Stomach (tissue), 9 donors: ENCODE data around the gene ENAH. TPM values are rescaled to one million over a fixed set of nuclear protein-coding genes. Genes with fewer than 3 reads are reported as not detected.
A peak's percentile ranks its signal among the peaks of the same experiment; 100 is the strongest.

Experiments used
- DNase-seq, 2 donors: peaks; one replicate each; pipeline versions ENCODE4 v3.0.0 to v3.0.0-alpha.2; 2013 to 2019
- H3K27ac ChIP-seq, 5 donors: fragments of 200-600 bp in 4 of 5; sonication (generic) in 4 of 5; one replicate each; pipeline ENCODE4 v1.5.1; 2013 to 2019; ENCODE audit warnings: mild to moderate bottlenecking in 1 of 5, moderate library complexity in 1 of 5
- H3K27me3 ChIP-seq, 3 donors: fragments of 200-600 bp; sonication (generic); one replicate each; pipeline ENCODE4 v1.5.1; 2017 to 2019; ENCODE audit warnings: mixed run types in 1 of 3
- H3K36me3 ChIP-seq, 4 donors: fragments of 200-600 bp; sonication (generic); 1 replicate in 3 of 4; 2 replicates in 1 of 4; pipeline ENCODE4 v1.5.1; 2016 to 2019
- H3K4me1 ChIP-seq, 4 donors: fragments of 200-600 bp; sonication (generic); one replicate each; pipeline ENCODE4 v1.5.1; 2016 to 2019
- H3K4me3 ChIP-seq, 4 donors: fragments of 200-600 bp; sonication (generic) in 3 of 4; one replicate each; pipeline ENCODE4 v1.5.1; 2016 to 2019; ENCODE audit warnings: mild to moderate bottlenecking in 1 of 4
- H3K9me3 ChIP-seq, 4 donors: fragments of 200-600 bp; sonication (generic); one replicate each; pipeline ENCODE4 v1.5.1; 2016 to 2019
- EP300 ChIP-seq: sonication (generic); formaldehyde crosslinking; IDR thresholded peaks from one replicate; pipeline ENCODE4 v1.6.1; 2017; ENCODE audit warnings: antibody characterized with exemption
- POLR2A ChIP-seq, 4 donors: fragments of 450-650 bp; IDR thresholded peaks; one replicate each; pipeline ENCODE4 v1.6.1; 2016; ENCODE audit warnings: antibody characterized with exemption in 4 of 4, control low read depth in 2 of 4, mild to moderate bottlenecking in 1 of 4, moderate library complexity in 1 of 4
- POLR2AphosphoS5 ChIP-seq, 3 donors: sonication (generic); formaldehyde crosslinking; IDR thresholded peaks; one replicate each; pipeline ENCODE4 v1.6.1; 2016; ENCODE audit warnings: antibody characterized with exemption in 3 of 3
- whole genome bisulfite sequencing, 5 donors: extraction: QIAGEN DNeasy Blood & Tissue Kit in 3 of 5; methylation state at CpG; one replicate each; pipeline versions ENCODE4 v1.1.5 to v1.1.7; 2013 to 2018; 5-methylcytosine and 5-hydroxymethylcytosine counted together
- intact Hi-C: fragments of 100-400 bp; cut with DNase I; formaldehyde crosslinking; loops from one replicate; pipeline ENCODE4 v1.15.1; 2023; ENCODE audit warnings: low total_unique reads
- polyA plus RNA-seq, 3 donors: library from polyadenylated mRNA; stranded (reverse); fragments of 200-250 nt; gene quantifications; one replicate each; pipeline ENCODE4 v1.2.3, GENCODE V29; 2013
- total RNA-seq, 5 donors: library from RNA; depleted of rRNA; stranded (reverse); fragments of >200 nt; gene quantifications; one replicate each; pipeline versions ENCODE4 v1.1.0 to v1.2.3, GENCODE V29; 2014 to 2016
- TF ChIP-seq, protein P1 (sequence below), 7 experiments: fragments of 450-650 bp in 4 of 7; fragments of 200-600 bp in 3 of 7; sonication (generic) in 3 of 7; IDR thresholded peaks; one replicate each; pipeline ENCODE4 v1.5.1; 2016 to 2019; ENCODE audit warnings: antibody characterized with exemption in 7 of 7, control low read depth in 2 of 7, mild to moderate bottlenecking in 1 of 7
- donor health status: healthy with polysubstance abuse.
- donor health status: Bipolar disorder and iron deficiency.
- donor health status: healthy.

Gene ENAH
- total and polyA plus RNA-seq, 8 donors: 8.5 to 186 (median 110) TPM

DNA sequence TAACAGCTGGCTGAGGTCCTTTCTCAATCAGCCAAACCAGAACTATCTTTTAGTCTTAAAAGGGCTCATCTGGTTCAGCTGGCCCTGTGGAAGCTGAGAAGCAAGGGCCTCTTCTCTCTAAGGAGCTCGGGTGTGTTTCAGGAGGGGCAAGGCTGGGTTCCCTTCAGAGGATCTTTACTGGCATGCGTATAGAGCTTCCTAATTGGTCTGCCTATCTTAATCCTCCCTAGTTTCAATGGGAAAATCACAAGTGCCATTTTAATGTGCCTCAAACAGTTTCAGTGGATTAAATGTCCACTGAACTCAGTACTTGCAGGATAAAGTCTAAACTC, 143.6 kb downstream of the ENAH start:
- Histone ChIP-seq H3K27me3 (no peaks in the 10 kb centered on the region), H3K27ac (peak overlapping the region; percentile 22 to 79 (median 71)), H3K9me3 (no peaks in the 10 kb centered on the region), H3K4me1 (peaks cover 7 to 16% (median 11%) of the 10 kb centered on the region in 4 donors), H3K36me3 (peaks cover 5 to 46% (median 33%) of the 10 kb centered on the region in 4 donors), H3K4me3 (no peak overlapping the region)
- intact Hi-C loops: no loop called here
- no peak for DNase-seq
- no peak for TF ChIP-seq POLR2AphosphoS5 (IDR thresholded peaks at IDR 0.05)
- no peak for TF ChIP-seq POLR2A (IDR thresholded peaks at IDR 0.05)
- TF ChIP-seq, protein P1, sequence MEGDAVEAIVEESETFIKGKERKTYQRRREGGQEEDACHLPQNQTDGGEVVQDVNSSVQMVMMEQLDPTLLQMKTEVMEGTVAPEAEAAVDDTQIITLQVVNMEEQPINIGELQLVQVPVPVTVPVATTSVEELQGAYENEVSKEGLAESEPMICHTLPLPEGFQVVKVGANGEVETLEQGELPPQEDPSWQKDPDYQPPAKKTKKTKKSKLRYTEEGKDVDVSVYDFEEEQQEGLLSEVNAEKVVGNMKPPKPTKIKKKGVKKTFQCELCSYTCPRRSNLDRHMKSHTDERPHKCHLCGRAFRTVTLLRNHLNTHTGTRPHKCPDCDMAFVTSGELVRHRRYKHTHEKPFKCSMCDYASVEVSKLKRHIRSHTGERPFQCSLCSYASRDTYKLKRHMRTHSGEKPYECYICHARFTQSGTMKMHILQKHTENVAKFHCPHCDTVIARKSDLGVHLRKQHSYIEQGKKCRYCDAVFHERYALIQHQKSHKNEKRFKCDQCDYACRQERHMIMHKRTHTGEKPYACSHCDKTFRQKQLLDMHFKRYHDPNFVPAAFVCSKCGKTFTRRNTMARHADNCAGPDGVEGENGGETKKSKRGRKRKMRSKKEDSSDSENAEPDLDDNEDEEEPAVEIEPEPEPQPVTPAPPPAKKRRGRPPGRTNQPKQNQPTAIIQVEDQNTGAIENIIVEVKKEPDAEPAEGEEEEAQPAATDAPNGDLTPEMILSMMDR (IDR thresholded peaks at IDR 0.05): no peak
- no peak for TF ChIP-seq EP300
- WGBS, 5 donors: 85 to 100% (median 92%) methylated on average over 2 of the region's 2 CpGs

DNA sequence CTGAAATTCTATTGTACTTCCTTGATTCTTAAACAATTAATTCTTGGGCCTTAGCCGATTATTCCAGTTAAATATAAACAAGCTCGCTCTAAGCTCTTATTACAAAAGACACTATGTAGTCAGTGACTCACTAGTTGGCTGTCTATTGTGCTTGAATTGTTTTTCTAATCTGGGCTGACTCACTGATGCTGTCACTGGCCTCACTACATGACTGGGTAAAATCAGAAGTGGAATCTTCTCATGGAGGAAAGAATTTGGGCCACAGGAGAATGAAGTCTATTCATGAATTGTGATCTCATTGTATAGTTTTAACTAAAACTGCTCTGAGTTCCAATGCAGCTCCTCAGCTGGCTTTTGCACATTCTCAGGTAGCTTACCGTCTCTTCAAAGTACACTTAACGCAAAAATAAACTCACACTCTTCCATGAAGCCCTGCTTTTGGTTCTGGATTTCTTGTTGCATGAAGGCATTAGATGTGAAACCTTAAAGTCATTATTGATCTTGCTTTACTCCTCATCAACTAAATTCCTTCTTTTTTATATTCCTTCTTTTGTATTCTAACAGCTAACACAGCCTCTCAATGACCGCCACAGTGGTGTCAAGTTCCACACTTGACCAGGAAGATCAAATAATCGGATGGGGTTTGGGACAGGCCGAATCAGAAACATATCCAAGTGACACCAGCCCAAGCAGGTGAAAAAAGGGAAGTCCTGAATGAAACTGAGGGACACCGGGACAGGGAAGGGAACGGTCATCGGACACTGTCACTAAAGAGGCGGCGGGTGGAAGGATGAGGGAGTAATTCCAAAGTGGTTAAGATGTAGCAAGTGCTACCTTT, 144.2 kb downstream of the ENAH start:
- H3K27ac ChIP-seq: peak overlapping the region; percentile 22 to 79 (median 71)
- peaks cover 5 to 41% (median 30%) of the 10 kb centered on the region in 4 donors for H3K36me3 ChIP-seq
- no peaks in the 10 kb centered on the region for H3K27me3 ChIP-seq
- H3K4me1 ChIP-seq: peaks cover 7 to 16% (median 11%) of the 10 kb centered on the region in 4 donors
- no peak overlapping the region for H3K4me3 ChIP-seq
- no peaks in the 10 kb centered on the region for H3K9me3 ChIP-seq
- intact Hi-C loops: no loop called here
- TF ChIP-seq POLR2AphosphoS5 (IDR thresholded peaks at IDR 0.05): peak; percentile 45 to 93 (median 63)
- TF ChIP-seq, protein P1 (IDR thresholded peaks at IDR 0.05): no peak
- WGBS, 5 donors: 64 to 70% (median 68%) methylated on average over 12 of the region's 12 CpGs
- DNase-seq: peak; percentile 39 to 90

GRCh38 chr1:225506727-225507126, 146.2 kb downstream of the ENAH start:
- no peak overlapping the region for H3K4me3 ChIP-seq
- TF ChIP-seq, protein P1 (IDR thresholded peaks at IDR 0.05): no peak
- TF ChIP-seq EP300 (no peak), POLR2AphosphoS5 (IDR thresholded peaks at IDR 0.05) (no peak), POLR2A (IDR thresholded peaks at IDR 0.05) (no peak)
- WGBS, 5 donors: 36 to 71% (median 55%) methylated on average over 1 of the region's 1 CpG
- H3K27me3 ChIP-seq: no peaks in the 10 kb centered on the region
- no peak for DNase-seq
- peaks cover 5 to 23% (median 16%) of the 10 kb centered on the region in 4 donors for H3K36me3 ChIP-seq
- intact Hi-C loops: no loop called here
- H3K27ac ChIP-seq: peak overlapping the region in 1 of 5 donors; percentile 79
- H3K9me3 ChIP-seq: no peaks in the 10 kb centered on the region
- peaks cover 7 to 16% (median 11%) of the 10 kb centered on the region in 4 donors for H3K4me1 ChIP-seq

DNA sequence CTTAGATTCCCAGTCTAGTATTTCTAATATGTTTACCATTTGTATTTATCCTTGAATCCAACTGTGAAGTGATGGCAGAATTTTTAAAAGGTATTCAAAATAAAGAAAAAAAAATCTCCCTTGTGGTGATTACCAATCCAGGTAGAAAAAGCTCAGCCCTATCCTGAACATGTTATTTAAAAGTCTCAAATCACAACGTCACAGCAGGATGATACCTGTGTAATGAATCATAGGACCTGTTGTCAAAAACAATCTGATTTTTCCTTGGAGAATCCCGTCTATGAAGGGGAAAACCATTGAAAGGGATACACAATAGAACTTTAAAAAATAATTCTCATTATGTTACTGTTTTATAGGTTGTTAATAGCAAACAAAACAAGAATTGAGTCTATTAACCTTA, 148.1 kb downstream of the ENAH start:
- intact Hi-C loops: no loop called here
- TF ChIP-seq EP300 (no peak), POLR2A (IDR thresholded peaks at IDR 0.05) (no peak), POLR2AphosphoS5 (IDR thresholded peaks at IDR 0.05) (no peak)
- TF ChIP-seq, protein P1 (IDR thresholded peaks at IDR 0.05): no peak
- H3K36me3 ChIP-seq: peaks cover 5 to 10% (median 9%) of the 10 kb centered on the region in 4 donors
- peaks cover 7 to 22% (median 11%) of the 10 kb centered on the region in 4 donors for H3K4me1 ChIP-seq
- no peaks in the 10 kb centered on the region for H3K27me3 ChIP-seq
- H3K27ac ChIP-seq: no peak overlapping the region
- no peak for DNase-seq
- no peak overlapping the region for H3K4me3 ChIP-seq
- WGBS, 5 donors: 81 to 91% (median 87%) methylated on average over 2 of the region's 2 CpGs
- no peaks in the 10 kb centered on the region for H3K9me3 ChIP-seq
